Smooth muscle cell of the coronary artery (primary cell): ENCODE measurements around the gene ENTREP3. TPM values are rescaled to one million over a fixed set of nuclear protein-coding genes. Genes with fewer than 3 reads are reported as not detected.

Source experiments
- total RNA-seq: library from RNA; depleted of rRNA; stranded (reverse); fragments of >200 nt; gene quantifications from 2 replicates; pipeline ENCODE4 v1.2.3, GENCODE V29; 2014; ENCODE audit warnings: low replicate concordance

ENTREP3 gene
- 2.5 and 3.6 TPM in 2 replicates for total RNA-seq

GRCh38 chr1:155255243-155256007, at the start of gene ENTREP3:
Gene ENTREP3, minus strand, starts transcription at chr1:155255483. Its CDS starts 606 bp downstream, at chr1:155254877.

GRCh38 chr1:155301342-155301841, 46.1 kb upstream of the ENTREP3 start, which contains the start of gene PKLR:
Gene PKLR, minus strand, starts transcription at chr1:155301438. Its CDS starts 43 bp downstream, at chr1:155301395.

GRCh38 chr1:155277070-155277901, 22.0 kb upstream of the ENTREP3 start, which contains the start of gene HCN3:
Gene HCN3, plus strand, starts transcription at chr1:155277463. Its CDS starts 128 bp downstream, at chr1:155277591.

GRCh38 chr1:155273343-155274245, 18.3 kb upstream of the ENTREP3 start, which contains the start of gene CLK2:
Gene CLK2, minus strand, starts transcription at chr1:155273504. Its CDS starts 2,527 bp downstream, at chr1:155270977.

GRCh38 chr1:155261852-155262673, 6.8 kb upstream of the ENTREP3 start, which contains the start of gene SCAMP3:
Gene SCAMP3, minus strand, starts transcription at chr1:155262360. Its CDS starts 209 bp downstream, at chr1:155262151.

GRCh38 chr1:155208541-155209311, 46.6 kb downstream of the ENTREP3 start, which contains the start of gene MTX1:
Gene MTX1, plus strand, starts transcription at chr1:155208695. Its CDS starts 110 bp downstream, at chr1:155208805.

GRCh38 chr1:155207806-155208540, 47.3 kb downstream of the ENTREP3 start, which contains the start of gene THBS3:
Gene THBS3, minus strand, starts transcription at chr1:155207897. Its CDS starts 21 bp downstream, at chr1:155207876.

Other genes with a start within 250 kb of the ENTREP3 start
- gene DCST2, start 221.7 kb downstream of the ENTREP3 start, total RNA-seq: not detected in 2 replicates
- gene DCST1, start 221.7 kb downstream of the ENTREP3 start, total RNA-seq: not detected in 2 replicates
- 48.2 and 64.5 TPM in 2 replicates for gene ADAM15, start 204.2 kb downstream of the ENTREP3 start, total RNA-seq
- gene EFNA4, start 191.7 kb downstream of the ENTREP3 start, total RNA-seq: 1.8 and 5.7 TPM in 2 replicates
- gene EFNA3, start 176.6 kb downstream of the ENTREP3 start, total RNA-seq: 0.35 and 0.90 TPM in 2 replicates
- 0.23 and 4.9 TPM in 2 replicates for gene EFNA1, start 127.6 kb downstream of the ENTREP3 start, total RNA-seq
- 17.9 and 32.0 TPM in 2 replicates for gene SLC50A1, start 119.6 kb downstream of the ENTREP3 start, total RNA-seq
- 27.5 and 42.7 TPM in 2 replicates for gene DPM3, start 115.0 kb downstream of the ENTREP3 start, total RNA-seq
- gene KRTCAP2, start 82.2 kb downstream of the ENTREP3 start, total RNA-seq: 86.9 and 102 TPM in 2 replicates
- gene TRIM46, start 81.6 kb downstream of the ENTREP3 start, total RNA-seq: 1.5 and 3.5 TPM in 2 replicates
- 35.0 and 52.5 TPM in 2 replicates for gene THBS3, start 47.6 kb downstream of the ENTREP3 start, total RNA-seq
- gene MTX1, start 46.8 kb downstream of the ENTREP3 start, total RNA-seq: 30.1 and 45.6 TPM in 2 replicates
- 16.7 and 30.7 TPM in 2 replicates for gene SCAMP3, start 6.9 kb upstream of the ENTREP3 start, total RNA-seq
- gene CLK2, start 18.0 kb upstream of the ENTREP3 start, total RNA-seq: 27.1 and 64.4 TPM in 2 replicates
- 0.53 and 1.5 TPM in 2 replicates for gene HCN3, start 22.0 kb upstream of the ENTREP3 start, total RNA-seq
- gene PKLR, start 46.0 kb upstream of the ENTREP3 start, total RNA-seq: not detected in 2 replicates
- gene FDPS, start 53.4 kb upstream of the ENTREP3 start, total RNA-seq: 100 and 279 TPM in 2 replicates
- 6.0 and 8.2 TPM in 2 replicates for gene RUSC1, start 65.4 kb upstream of the ENTREP3 start, total RNA-seq